Glomerular endothelial cell (primary cell): ENCODE results near the gene BEST1. TPM values are rescaled to one million over a fixed set of nuclear protein-coding genes. Genes with fewer than 3 reads are reported as not detected.

Experiments used
- DNase-seq: peaks from one replicate; pipeline ENCODE4 v3.0.0-alpha.2; 2011; ENCODE audit warnings: low read depth, low spot score; ENCODE audit errors: extremely low read depth
- total RNA-seq: library from RNA; depleted of rRNA; stranded (reverse); fragments of >200 nt; gene quantifications from 2 replicates; pipeline ENCODE4 v1.2.3, GENCODE V29; 2015

Gene BEST1
- total RNA-seq, 1 donor from 2014 or later = not detected

GRCh38 chr11:61914471-61915171, 35.5 kb upstream of the BEST1 start:
- no peak for DNase-seq

GRCh38 chr11:61916737-61917333, 33.3 kb upstream of the BEST1 start:
- DNase-seq = no peak

- no peak for DNase-seq
Observed at GRCh38 chr11:61917334-61918109, 32.6 kb upstream of the BEST1 start, which contains the start of gene RAB3IL1. Gene RAB3IL1 (minus strand): TSS chr11:61917566. CDS start chr11:61917367, 199 bp downstream.

GRCh38 chr11:61918251-61918937, 31.8 kb upstream of the BEST1 start:
- DNase-seq = no peak

GRCh38 chr11:61918938-61919704, 31.0 kb upstream of the BEST1 start:
- DNase-seq = no peak

GRCh38 chr11:61919705-61920631, 30.2 kb upstream of the BEST1 start:
- DNase-seq = no peak

GRCh38 chr11:61921446-61921845, 28.7 kb upstream of the BEST1 start:
- no peak for DNase-seq

- DNase-seq = no peak
Observed at GRCh38 chr11:61922539-61922938, 27.6 kb upstream of the BEST1 start.

- DNase-seq = no peak
Observed at GRCh38 chr11:61923166-61924063, 26.7 kb upstream of the BEST1 start.

- DNase-seq = no peak
Observed at GRCh38 chr11:61924064-61924455, 26.1 kb upstream of the BEST1 start.

GRCh38 chr11:61925736-61926135, 24.4 kb upstream of the BEST1 start:
- no peak for DNase-seq

- DNase-seq = no peak
Observed at GRCh38 chr11:61926235-61926634, 23.9 kb upstream of the BEST1 start.

GRCh38 chr11:61927501-61927900, 22.6 kb upstream of the BEST1 start:
- DNase-seq = no peak

- DNase-seq = no peak
Observed at GRCh38 chr11:61928606-61929005, 21.5 kb upstream of the BEST1 start.

GRCh38 chr11:61930933-61931332, 19.2 kb upstream of the BEST1 start:
- DNase-seq = no peak

GRCh38 chr11:61935861-61936260, 14.3 kb upstream of the BEST1 start:
- no peak for DNase-seq

- no peak for DNase-seq
Observed at GRCh38 chr11:61940466-61940865, 9.7 kb upstream of the BEST1 start.

GRCh38 chr11:61945191-61945590, 5.0 kb upstream of the BEST1 start:
- DNase-seq = no peak
